ENCODE measurements around the gene STRN3. TPM values are rescaled to one million over a fixed set of nuclear protein-coding genes. Genes with fewer than 3 reads are reported as not detected.
"Not testable (repeated sequence)": the region's sequence is repeated elsewhere in the genome, so short reads cannot be mapped to it uniquely, and the experiment has no call there.

The STRN3 gene
- total RNA-seq (2014; rRNA removed; shearing (Covaris generic)) = 27.7 and 71.0 TPM in 2 replicates

- no peak for DNase-seq (ENCODE audit: low read depth)
Measured at GRCh38 chr14:31026077-31026449, at the start of gene STRN3. TSS of gene STRN3 (minus strand) at chr14:31026379. CDS start at chr14:31026185, 194 bp downstream.

- DNase-seq (ENCODE audit: low read depth) = no peak
Measured at GRCh38 chr14:31075144-31075543, 49.0 kb upstream of the STRN3 start.

GRCh38 chr14:31071151-31071550 is 45.0 kb upstream of the STRN3 start:
- DNase-seq (ENCODE audit: low read depth) = no peak

- DNase-seq (ENCODE audit: low read depth) = peak; percentile 40
Measured at GRCh38 chr14:31070431-31070830, 44.3 kb upstream of the STRN3 start.

DNA sequence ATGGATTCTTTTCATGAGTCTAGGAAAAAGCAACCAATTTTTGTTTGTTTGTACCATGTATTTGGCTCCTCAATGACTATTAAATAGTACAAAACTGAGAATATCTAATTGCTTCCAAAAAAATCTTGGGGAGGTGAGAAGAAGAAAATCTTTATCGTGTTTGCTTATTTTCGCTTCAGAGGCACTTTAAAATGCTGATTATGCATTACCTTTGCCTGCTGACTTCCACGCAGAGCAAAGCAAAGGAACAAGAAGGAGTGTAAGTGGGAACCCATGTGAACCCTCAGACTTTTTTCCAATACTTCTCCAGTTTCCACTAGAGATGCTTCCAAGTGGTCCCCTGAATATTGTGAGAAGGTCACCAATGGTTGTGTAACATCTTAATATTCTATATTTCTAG is 43.2 kb upstream of the STRN3 start:
- DNase-seq (ENCODE audit: low read depth) = no peak

DNA sequence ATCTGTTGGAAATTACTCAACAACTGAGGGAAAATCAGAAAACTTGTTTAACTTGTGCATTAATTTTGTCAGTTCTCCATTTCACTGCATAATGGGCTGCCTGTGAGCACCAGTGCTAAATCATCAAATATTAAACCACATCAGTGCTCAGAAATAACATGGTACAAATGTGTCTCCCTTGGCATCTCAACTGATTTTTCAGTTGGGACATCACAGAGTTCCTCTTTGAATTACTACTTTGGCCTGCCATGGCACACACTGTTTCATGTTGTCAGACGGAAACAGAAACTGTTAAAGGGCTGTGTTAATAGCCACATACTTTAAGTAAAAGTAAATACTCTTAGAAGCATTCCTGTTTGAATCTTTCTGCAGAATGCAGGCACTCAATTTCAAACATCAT is 42.1 kb upstream of the STRN3 start:
- DNase-seq (ENCODE audit: low read depth) = no peak

DNA sequence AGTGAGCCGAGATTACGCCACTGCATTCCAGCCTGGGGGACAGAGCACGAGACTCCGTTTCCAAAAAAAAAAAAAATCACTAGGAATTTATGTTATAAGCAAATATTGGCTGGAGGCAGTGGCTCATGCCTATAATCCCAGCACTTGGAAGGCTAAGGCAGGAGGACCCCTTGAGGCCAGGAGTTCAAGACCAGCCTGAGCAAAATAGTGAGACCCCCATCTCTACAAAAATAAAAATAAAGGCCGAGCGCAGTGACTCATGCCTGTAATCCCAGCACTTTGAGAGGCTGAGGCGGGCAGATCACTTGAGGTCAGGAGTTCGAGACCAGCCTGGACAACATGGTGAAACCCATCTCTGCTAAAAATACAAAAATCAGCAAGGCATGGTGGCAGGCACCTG is 36.7 kb upstream of the STRN3 start:
- DNase-seq (ENCODE audit: low read depth) = not testable (repeated sequence)

- DNase-seq (ENCODE audit: low read depth) = no peak
Measured at GRCh38 chr14:31060253-31060875, 34.2 kb upstream of the STRN3 start.

GRCh38 chr14:31059152-31059924 is 33.2 kb upstream of the STRN3 start:
- DNase-seq (ENCODE audit: low read depth) = peak; percentile 81

GRCh38 chr14:31057701-31058364 is 31.7 kb upstream of the STRN3 start:
- no peak for DNase-seq (ENCODE audit: low read depth)

DNA sequence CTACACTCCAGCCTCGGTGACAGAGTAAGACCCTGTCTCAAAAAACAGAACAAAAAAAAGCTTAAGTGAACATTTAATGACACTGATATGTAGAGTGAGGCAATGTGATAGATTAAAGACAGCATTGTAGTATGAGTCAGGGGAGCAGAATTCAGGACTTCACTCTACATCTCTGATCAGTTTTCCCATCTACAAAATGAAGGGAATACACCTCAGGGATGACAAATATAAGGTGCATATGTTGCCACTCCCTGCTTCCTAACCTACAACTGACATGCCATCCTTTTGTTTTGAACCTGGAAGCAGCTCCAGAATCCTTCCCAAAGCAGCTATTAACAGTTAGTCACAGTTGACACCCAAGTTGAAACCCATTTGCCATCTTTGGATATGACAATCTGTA is 30.9 kb upstream of the STRN3 start:
- no peak for DNase-seq (ENCODE audit: low read depth)

DNA sequence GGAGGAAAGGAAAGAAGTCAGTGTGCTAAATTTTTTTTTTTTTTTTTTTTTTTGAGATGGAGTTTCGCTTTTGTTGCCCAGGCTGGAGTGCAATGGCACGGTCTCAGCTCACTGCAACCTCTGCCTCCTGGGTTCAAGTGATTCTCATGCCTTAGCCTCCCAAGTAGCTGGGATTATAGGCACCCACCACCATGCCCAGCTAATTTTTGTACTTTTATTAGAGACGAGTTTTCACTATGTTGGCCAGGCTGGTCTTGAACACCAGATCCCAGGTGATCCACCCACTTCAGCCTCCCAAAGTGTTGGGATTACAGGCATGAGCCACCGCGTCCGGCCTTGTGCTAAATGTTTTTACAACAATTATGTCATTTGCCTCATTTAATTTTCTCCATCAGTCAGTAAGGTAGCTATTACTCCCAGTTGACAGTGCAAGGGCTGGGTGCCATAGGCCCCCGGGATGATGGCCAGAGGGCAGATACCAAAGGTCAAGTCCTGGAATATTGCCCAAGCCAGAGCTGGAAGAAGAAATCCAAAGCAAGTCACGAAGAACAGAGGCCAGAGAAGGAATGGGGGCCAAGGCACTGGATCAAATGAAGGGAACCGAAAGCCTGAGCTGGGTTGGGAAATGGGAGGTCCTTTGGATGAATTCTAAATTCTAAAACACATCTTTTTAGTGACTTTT is 26.9 kb upstream of the STRN3 start:
- DNase-seq (ENCODE audit: low read depth) = not testable (repeated sequence)

DNA sequence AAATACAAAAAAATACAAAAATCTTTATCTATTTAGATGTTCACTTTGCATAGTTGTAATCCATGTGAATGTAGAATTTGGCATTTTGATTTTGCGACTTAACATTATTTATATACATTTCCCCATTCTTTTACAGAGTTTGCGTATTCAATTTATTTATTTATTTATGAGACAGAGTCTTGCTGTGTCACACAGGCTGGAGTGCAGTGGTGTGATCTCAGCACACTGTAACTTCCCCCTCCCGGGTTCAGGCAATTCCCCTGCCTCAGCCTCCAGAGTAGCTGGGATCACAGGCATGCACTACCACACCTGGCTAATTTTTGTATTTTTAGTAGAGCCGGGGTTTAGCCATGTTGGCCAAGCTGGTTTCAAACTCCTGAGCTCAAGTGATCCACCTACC is 25.3 kb upstream of the STRN3 start:
- no peak for DNase-seq (ENCODE audit: low read depth)

GRCh38 chr14:31051023-31051422 is 24.8 kb upstream of the STRN3 start:
- DNase-seq (ENCODE audit: low read depth) = no peak

GRCh38 chr14:31047503-31047902 is 21.3 kb upstream of the STRN3 start:
- DNase-seq (ENCODE audit: low read depth) = no peak

DNA sequence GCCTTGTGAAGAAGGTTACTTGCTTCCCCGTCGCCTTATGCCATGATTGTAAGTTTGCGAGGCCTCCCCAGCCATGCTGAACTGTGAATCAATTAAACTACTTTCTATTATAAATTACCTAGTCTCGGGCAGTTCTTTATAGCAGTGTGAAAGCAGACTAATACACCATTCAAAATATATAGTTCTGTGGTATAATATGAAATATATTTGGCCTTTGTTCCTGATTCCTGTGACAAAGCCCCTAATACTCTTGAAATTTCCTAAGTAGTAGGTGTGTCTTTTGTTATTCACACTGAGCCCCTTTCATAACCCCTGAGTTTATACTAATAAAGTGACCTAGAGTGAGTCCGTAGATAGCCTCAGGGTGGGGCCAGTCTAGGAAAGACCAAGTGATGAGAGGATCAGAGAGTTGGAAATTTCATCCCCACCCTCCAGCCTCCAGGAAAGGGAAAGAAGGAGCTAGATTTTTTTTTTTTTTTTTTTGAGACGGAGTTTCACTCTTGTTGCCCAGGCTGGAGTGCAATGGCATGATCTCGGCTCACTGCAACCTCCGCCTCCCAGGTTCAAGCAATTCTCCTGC is 19.4 kb upstream of the STRN3 start:
- no peak for DNase-seq (ENCODE audit: low read depth)

DNA sequence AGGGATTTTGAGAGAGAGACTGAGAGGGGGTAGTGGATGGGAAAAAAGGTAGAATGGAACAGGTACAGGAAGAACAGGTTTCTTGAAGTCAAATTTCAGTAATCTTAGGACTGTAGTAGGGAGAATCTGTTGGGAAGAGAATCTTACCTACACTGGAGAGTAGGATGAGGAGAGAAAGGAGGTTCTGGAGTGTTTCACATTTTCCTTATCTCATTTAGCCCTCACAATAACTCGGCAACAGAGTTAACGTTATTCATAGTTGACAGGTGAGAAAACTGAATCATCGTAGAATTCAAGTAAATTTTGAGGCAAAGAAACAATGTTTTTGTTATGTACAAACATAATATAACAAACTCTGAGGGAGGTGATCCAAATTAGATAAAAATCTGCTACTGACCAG is 17.2 kb upstream of the STRN3 start:
- DNase-seq (ENCODE audit: low read depth) = no peak

- DNase-seq (ENCODE audit: low read depth) = not testable (repeated sequence)
Measured at GRCh38 chr14:31042893-31043292, 16.7 kb upstream of the STRN3 start.

- DNase-seq (ENCODE audit: low read depth) = no peak
Measured at GRCh38 chr14:31042300-31042699, 16.1 kb upstream of the STRN3 start.

- no peak for DNase-seq (ENCODE audit: low read depth)
Measured at GRCh38 chr14:31038521-31039166, 12.5 kb upstream of the STRN3 start.

DNA sequence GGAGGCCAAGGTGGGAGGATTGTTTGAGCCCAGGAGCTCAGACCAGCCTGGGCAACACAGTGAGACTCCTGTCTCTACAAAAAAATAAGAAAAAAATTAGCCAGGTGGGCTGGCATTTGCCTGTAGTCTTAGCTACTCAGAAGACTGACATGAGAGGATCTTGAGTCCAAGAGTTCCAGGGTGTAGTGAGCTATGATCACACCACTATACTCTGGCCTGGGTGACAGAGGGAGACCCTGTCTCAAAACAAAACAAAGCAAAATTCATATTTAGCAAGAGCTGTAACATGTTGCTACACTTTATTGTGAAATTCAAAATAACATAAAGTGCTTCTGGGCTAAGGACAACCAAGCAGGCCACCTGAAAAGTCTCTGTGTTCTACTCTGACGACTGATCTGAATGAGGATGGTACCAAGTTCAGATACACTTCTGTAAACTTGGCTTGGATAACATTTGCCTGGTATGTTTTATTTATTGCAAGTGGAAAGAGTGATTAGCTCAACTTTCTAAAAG is 11.6 kb upstream of the STRN3 start:
- no peak for DNase-seq (ENCODE audit: low read depth)
